ENCODE results near the gene CCDC88C. TPM values are rescaled to one million over a fixed set of nuclear protein-coding genes. Genes with fewer than 3 reads are reported as not detected.
A peak's percentile ranks its signal among the peaks of the same experiment; 100 is the strongest.
"Not testable (repeated sequence)": the region's sequence is repeated elsewhere in the genome, so short reads cannot be mapped to it uniquely, and the experiment has no call there.

CCDC88C gene
- total RNA-seq, 1 experiment from 2014 or later = 57.9 TPM

GRCh38 chr14:91414475-91414833 lies 3.2 kb downstream of the CCDC88C start:
- Histone ChIP-seq H3K4me2 (ENCODE audit: low read depth, low read length, poor library complexity, severe bottlenecking) (peak overlapping the region; percentile 86), H3K9ac (ENCODE audit: low read length) (0 out of 2 replicates have a peak overlapping the region, but pooled peaks have one; percentile 21), H3K9me2 (replicated peaks; ENCODE audit: insufficient read depth, low read length) (no peaks in the 10 kb centered on the region), H3K9me3 (ENCODE audit: low read length) (no peaks in the 10 kb centered on the region), H3K4me3 (ENCODE audit: low read length) (0 out of 2 replicates have a peak overlapping the region, but pooled peaks have one; percentile 78), H3K27ac (ENCODE audit: low read length) (no peak overlapping the region), H3K79me2 (ENCODE audit: low read length) (peaks cover 68% of the 10 kb centered on the region), H3K27me3 (ENCODE audit: low read length) (no peaks in the 10 kb centered on the region), H2AFZ (ENCODE audit: low read length) (no peak overlapping the region), H4K20me1 (ENCODE audit: insufficient read depth, low read depth, low read length) (peaks cover 28% of the 10 kb centered on the region), H3K36me3 (ENCODE audit: insufficient read depth, low read length) (peaks cover 33% of the 10 kb centered on the region), H3K4me1 (ENCODE audit: low read length) (peaks cover 75% of the 10 kb centered on the region)
- DNase-seq = no peak

GRCh38 chr14:91413547-91414474 lies 3.8 kb downstream of the CCDC88C start:
- Histone ChIP-seq H3K4me2 (ENCODE audit: low read depth, low read length, poor library complexity, severe bottlenecking) (peak overlapping the region; percentile 31), H3K9me3 (ENCODE audit: low read length) (no peaks in the 10 kb centered on the region), H3K4me3 (ENCODE audit: low read length) (no peak overlapping the region), H3K27me3 (ENCODE audit: low read length) (no peaks in the 10 kb centered on the region), H3K9me2 (replicated peaks; ENCODE audit: insufficient read depth, low read length) (no peaks in the 10 kb centered on the region), H3K4me1 (ENCODE audit: low read length) (peaks cover 69% of the 10 kb centered on the region), H3K27ac (ENCODE audit: low read length) (no peak overlapping the region), H3K36me3 (ENCODE audit: insufficient read depth, low read length) (peaks cover 34% of the 10 kb centered on the region), H3K79me2 (ENCODE audit: low read length) (peaks cover 70% of the 10 kb centered on the region), H2AFZ (ENCODE audit: low read length) (no peak overlapping the region), H3K9ac (ENCODE audit: low read length) (no peak overlapping the region), H4K20me1 (ENCODE audit: insufficient read depth, low read depth, low read length) (peaks cover 29% of the 10 kb centered on the region)
- DNase-seq = no peak

- H3K79me2 ChIP-seq (ENCODE audit: low read length) = peaks cover 78% of the 10 kb centered on the region
- peaks cover 37% of the 10 kb centered on the region for H4K20me1 ChIP-seq (ENCODE audit: insufficient read depth, low read depth, low read length)
- peaks cover 43% of the 10 kb centered on the region for H3K36me3 ChIP-seq (ENCODE audit: insufficient read depth, low read length)
- no peak overlapping the region for H3K27ac ChIP-seq (ENCODE audit: low read length)
- no peak for DNase-seq
- H2AFZ ChIP-seq (ENCODE audit: low read length) = no peak overlapping the region
- H3K4me3 ChIP-seq (ENCODE audit: low read length) = no peak overlapping the region
- H3K27me3 ChIP-seq (ENCODE audit: low read length) = no peaks in the 10 kb centered on the region
- H3K4me1 ChIP-seq (ENCODE audit: low read length) = peaks cover 61% of the 10 kb centered on the region
- H3K4me2 ChIP-seq (ENCODE audit: low read depth, low read length, poor library complexity, severe bottlenecking) = no peak overlapping the region
- H3K9me2 ChIP-seq (replicated peaks; ENCODE audit: insufficient read depth, low read length) = no peaks in the 10 kb centered on the region
- H3K9ac ChIP-seq (ENCODE audit: low read length) = no peak overlapping the region
- no peaks in the 10 kb centered on the region for H3K9me3 ChIP-seq (ENCODE audit: low read length)
Measured at GRCh38 chr14:91412939-91413338, 4.7 kb downstream of the CCDC88C start.

GRCh38 chr14:91410771-91411536 lies 6.7 kb downstream of the CCDC88C start:
- DNase-seq = no peak
- Histone ChIP-seq H3K79me2 (ENCODE audit: low read length) (peaks cover 88% of the 10 kb centered on the region), H3K36me3 (ENCODE audit: insufficient read depth, low read length) (peaks cover 57% of the 10 kb centered on the region), H3K27me3 (ENCODE audit: low read length) (no peaks in the 10 kb centered on the region), H3K4me3 (ENCODE audit: low read length) (no peak overlapping the region), H2AFZ (ENCODE audit: low read length) (no peak overlapping the region), H3K9me3 (ENCODE audit: low read length) (no peaks in the 10 kb centered on the region), H3K27ac (ENCODE audit: low read length) (no peak overlapping the region), H3K4me2 (ENCODE audit: low read depth, low read length, poor library complexity, severe bottlenecking) (peak overlapping the region; percentile 6), H4K20me1 (ENCODE audit: insufficient read depth, low read depth, low read length) (peaks cover 57% of the 10 kb centered on the region), H3K4me1 (ENCODE audit: low read length) (peaks cover 54% of the 10 kb centered on the region), H3K9ac (ENCODE audit: low read length) (no peak overlapping the region), H3K9me2 (replicated peaks; ENCODE audit: insufficient read depth, low read length) (no peaks in the 10 kb centered on the region)

GRCh38 chr14:91409928-91410718 lies 7.5 kb downstream of the CCDC88C start:
- Histone ChIP-seq H3K4me1 (ENCODE audit: low read length) (peaks cover 46% of the 10 kb centered on the region), H3K9ac (ENCODE audit: low read length) (no peak overlapping the region), H3K36me3 (ENCODE audit: insufficient read depth, low read length) (peaks cover 56% of the 10 kb centered on the region), H3K27me3 (ENCODE audit: low read length) (no peaks in the 10 kb centered on the region), H3K9me3 (ENCODE audit: low read length) (no peaks in the 10 kb centered on the region), H3K79me2 (ENCODE audit: low read length) (peaks cover 91% of the 10 kb centered on the region), H3K27ac (ENCODE audit: low read length) (no peak overlapping the region), H2AFZ (ENCODE audit: low read length) (no peak overlapping the region), H4K20me1 (ENCODE audit: insufficient read depth, low read depth, low read length) (peaks cover 65% of the 10 kb centered on the region), H3K9me2 (replicated peaks; ENCODE audit: insufficient read depth, low read length) (no peaks in the 10 kb centered on the region), H3K4me3 (ENCODE audit: low read length) (no peak overlapping the region), H3K4me2 (ENCODE audit: low read depth, low read length, poor library complexity, severe bottlenecking) (peak overlapping the region; percentile 6)
- no peak for DNase-seq

- peaks cover 87% of the 10 kb centered on the region for H3K79me2 ChIP-seq (ENCODE audit: low read length)
- peaks cover 70% of the 10 kb centered on the region for H4K20me1 ChIP-seq (ENCODE audit: insufficient read depth, low read depth, low read length)
- H3K4me1 ChIP-seq (ENCODE audit: low read length) = peaks cover 37% of the 10 kb centered on the region
- H3K4me2 ChIP-seq (ENCODE audit: low read depth, low read length, poor library complexity, severe bottlenecking); DNase-seq; H2AFZ ChIP-seq (ENCODE audit: low read length); H3K9me3 ChIP-seq (ENCODE audit: low read length); H3K27me3 ChIP-seq (ENCODE audit: low read length); H3K9ac ChIP-seq (ENCODE audit: low read length); H3K27ac ChIP-seq (ENCODE audit: low read length); H3K4me3 ChIP-seq (ENCODE audit: low read length); H3K9me2 ChIP-seq (replicated peaks; ENCODE audit: insufficient read depth, low read length): not testable (repeated sequence)
- H3K36me3 ChIP-seq (ENCODE audit: insufficient read depth, low read length) = peaks cover 47% of the 10 kb centered on the region
Measured at GRCh38 chr14:91409240-91409639, 8.4 kb downstream of the CCDC88C start.

- no peak overlapping the region for H3K4me2 ChIP-seq (ENCODE audit: low read depth, low read length, poor library complexity, severe bottlenecking)
- no peak for DNase-seq
- no peaks in the 10 kb centered on the region for H3K9me3 ChIP-seq (ENCODE audit: low read length)
- peaks cover 21% of the 10 kb centered on the region for H3K4me1 ChIP-seq (ENCODE audit: low read length)
- H3K9me2 ChIP-seq (replicated peaks; ENCODE audit: insufficient read depth, low read length) = no peaks in the 10 kb centered on the region
- H3K27ac ChIP-seq (ENCODE audit: low read length) = no peak overlapping the region
- no peak overlapping the region for H3K4me3 ChIP-seq (ENCODE audit: low read length)
- no peak overlapping the region for H2AFZ ChIP-seq (ENCODE audit: low read length)
- no peak overlapping the region for H3K9ac ChIP-seq (ENCODE audit: low read length)
- H3K36me3 ChIP-seq (ENCODE audit: insufficient read depth, low read length) = peaks cover 31% of the 10 kb centered on the region
- H4K20me1 ChIP-seq (ENCODE audit: insufficient read depth, low read depth, low read length) = peaks cover 80% of the 10 kb centered on the region
- H3K79me2 ChIP-seq (ENCODE audit: low read length) = peaks cover 88% of the 10 kb centered on the region
- no peaks in the 10 kb centered on the region for H3K27me3 ChIP-seq (ENCODE audit: low read length)
Measured at GRCh38 chr14:91406982-91407381, 10.6 kb downstream of the CCDC88C start.

Measured in Karpas-422 (cell line).